Measurements from ENCODE around the gene F2RL3. TPM values are rescaled to one million over a fixed set of nuclear protein-coding genes. Genes with fewer than 3 reads are reported as not detected.

Gene F2RL3
- total and polyA plus RNA-seq, 2 of the 8 experiments (the other 6 are each of a cell fraction or from before 2014, with no cell fraction given), result not detected

GRCh38 chr19:16895467-16896145 is 6.8 kb downstream of the F2RL3 start:
- FAIRE-seq, result no peak
- no peak overlapping the region for H2BK20ac ChIP-seq (ENCODE audit: low read length)
- peak; percentile 31; the same call in 1 of the 2 replicates for TF ChIP-seq NRF1 (IDR thresholded peaks at IDR 0.05; ENCODE audit: low read depth, low read length)
- no peak for TF ChIP-seq SP1 (IDR thresholded peaks at IDR 0.05; ENCODE audit: low read depth, low read length)
- H3K27ac ChIP-seq (ENCODE audit: low read depth, low read length), result no peak overlapping the region
- no peak for DNase-seq (ENCODE audit: low read depth in 1 of 2, low spot score in 2 of 2)
- no peaks in the 10 kb centered on the region for H3K36me3 ChIP-seq (ENCODE audit: control insufficient read depth in 2 of 4, insufficient read depth in 4 of 4, low read length in 3 of 4)
- no peak overlapping the region for H2BK15ac ChIP-seq (ENCODE audit: low read length)
- no peaks in the 10 kb centered on the region for H3K9me3 ChIP-seq (ENCODE audit: insufficient read depth in 2 of 2, low read depth in 1 of 2, low read length in 1 of 2)
- no peak overlapping the region for H3K4ac ChIP-seq (replicated peaks; ENCODE audit: insufficient read length, low read depth, low read length)
- no peak overlapping the region for H3K9ac ChIP-seq (replicated peaks in 1 of 4; ENCODE audit: extremely low read depth in 1 of 4, low read depth in 3 of 4, low read length in 3 of 4)
- peak overlapping the region; percentile 57 to 97 (median 66); a peak in 7 of 8 replicates for H3K4me3 ChIP-seq (ENCODE audit: extremely low read depth in 1 of 4, insufficient read depth in 2 of 4, low read depth in 3 of 4, low read length in 4 of 4)
- H3K79me2 ChIP-seq (ENCODE audit: control insufficient read depth in 1 of 2, insufficient read depth in 2 of 2, low read length in 2 of 2), result no peaks in the 10 kb centered on the region
- H2BK12ac ChIP-seq (ENCODE audit: low read depth, low read length), result 0 out of 2 replicates have a peak overlapping the region, but pooled peaks have one; percentile 75
- H3K4me1 ChIP-seq (replicated peaks in 1 of 4; ENCODE audit: control insufficient read depth in 3 of 4, insufficient read depth in 4 of 4, low read length in 3 of 4), result peaks cover 0 to 3% (median 1%) of the 10 kb centered on the region in 4 experiments; a peak in 3 of 7 replicates
- no peak overlapping the region for H4K91ac ChIP-seq (replicated peaks; ENCODE audit: insufficient read length, low read length)
- peak overlapping the region; percentile 75 to 90 for H3K4me2 ChIP-seq (ENCODE audit: insufficient read depth in 1 of 2, low read depth in 2 of 2, low read length in 2 of 2)
- H3K18ac ChIP-seq (ENCODE audit: extremely low read depth, low read length), result peak overlapping the region; percentile 71
- no peak overlapping the region for H2AK5ac ChIP-seq (ENCODE audit: low read depth, low read length)
- H3K79me1 ChIP-seq (ENCODE audit: low read depth, low read length), result no peaks in the 10 kb centered on the region
- no peak overlapping the region for H2BK5ac ChIP-seq (ENCODE audit: low read depth, low read length)
- H3K27me3 ChIP-seq (replicated peaks in 1 of 4; ENCODE audit: control insufficient read depth in 3 of 4, extremely low read depth in 1 of 4, insufficient read depth in 3 of 4, low read length in 3 of 4), result peaks cover 0 to 16% (median 8%) of the 10 kb centered on the region in 4 experiments; a peak in 5 of 7 replicates
- no peak overlapping the region for H3K23ac ChIP-seq (ENCODE audit: insufficient read length)
- no peak overlapping the region; the same call in 1 of the 2 replicates for H2AFZ ChIP-seq (ENCODE audit: low read length)
- peaks cover 12% of the 10 kb centered on the region; the same call in 1 of the 2 replicates for H3K23me2 ChIP-seq (ENCODE audit: low read depth, low read length)
- H3K56ac ChIP-seq (replicated peaks; ENCODE audit: insufficient read length, low read depth, low read length), result no peak overlapping the region
- POLR2A ChIA-PET (ENCODE audit: partially characterized antibody), result interaction anchor here (0.6 to 1.0 kb wide), 2 partner anchors 70 to 92 kb away, joined by 3 to 5 read pairs; no protein-coding TSS in a partner anchor
- no peak overlapping the region for H3K14ac ChIP-seq (ENCODE audit: insufficient read length)
- H2BK120ac ChIP-seq (replicated peaks; ENCODE audit: low read depth, low read length), result no peak overlapping the region
- no peak overlapping the region for H4K5ac ChIP-seq (ENCODE audit: insufficient read length, low read depth, low read length)
- no peak overlapping the region for H4K8ac ChIP-seq (ENCODE audit: extremely low read depth, insufficient read depth, low read length)
- 44% methylated on average over 23 of the region's 30 CpGs; no CpG with 5 or more reads in 1 of the 2 experiments for WGBS, 2 experiments (ENCODE audit: extremely low coverage in 1 of 2, insufficient coverage in 1 of 2, insufficient read length in 1 of 2, insufficient replicate concordance in 2 of 2, low coverage in 1 of 2, low lambda C conversion rate in 2 of 2, missing lambda C conversion rate in 1 of 2)
- CTCF ChIA-PET (ENCODE audit: partially characterized antibody), result interaction anchor here (1.2 kb wide), 1 partner anchor 87 kb away, joined by 3 read pairs; no protein-coding TSS in a partner anchor
- H4K20me1 ChIP-seq (replicated peaks in 1 of 2; ENCODE audit: control insufficient read depth in 1 of 2, insufficient read depth in 2 of 2, low read length in 2 of 2), result no peaks in the 10 kb centered on the region

All from H1 (cell line).